ENCODE results near the gene SUCO.

- TF ChIP-seq CTCF (conservative IDR thresholded peaks at IDR 0.05; ENCODE audit: low read depth, low read length) (no peak), EZH2 (IDR thresholded peaks at IDR 0.05; ENCODE audit: borderline replicate concordance, low read depth, low read length, poor library complexity, severe bottlenecking) (no peak)
Observed at GRCh38 chr1:172628401-172628800, 95.5 kb downstream of the SUCO start.
